HG02759 (cell line): ENCODE data around the gene MCTP1.
"Not testable (repeated sequence)": the region's sequence is repeated elsewhere in the genome, so short reads cannot be mapped to it uniquely, and the experiment has no call there.

Experiments used
- ATAC-seq: cut with Tn5 transposase; IDR thresholded peaks from one replicate; pipeline ENCODE4 v1.9.1; 2021; ENCODE audit warnings: mild to moderate bottlenecking, moderate library complexity; ENCODE audit not compliant: unreplicated experiment

Gene MCTP1

DNA sequence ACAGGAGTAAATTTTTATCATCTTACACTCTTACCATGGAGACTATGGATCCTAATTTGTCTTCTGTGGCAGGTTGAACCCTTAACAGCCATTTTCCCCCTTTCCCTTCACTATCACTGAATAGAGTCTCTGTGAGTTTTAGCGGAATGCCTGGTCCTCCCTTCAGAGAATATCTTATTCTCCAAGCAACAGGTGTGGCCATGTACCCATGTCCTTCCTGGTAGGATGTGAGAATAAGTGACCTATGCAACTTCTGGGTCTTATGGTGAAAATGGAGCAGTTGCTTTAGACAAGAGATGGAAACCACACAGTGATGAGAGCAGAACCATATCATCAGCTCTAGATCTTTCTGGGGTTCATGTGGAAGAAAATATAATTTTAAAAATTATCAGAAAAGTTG is 312.6 kb downstream of the MCTP1 start:
- no peak for ATAC-seq

DNA sequence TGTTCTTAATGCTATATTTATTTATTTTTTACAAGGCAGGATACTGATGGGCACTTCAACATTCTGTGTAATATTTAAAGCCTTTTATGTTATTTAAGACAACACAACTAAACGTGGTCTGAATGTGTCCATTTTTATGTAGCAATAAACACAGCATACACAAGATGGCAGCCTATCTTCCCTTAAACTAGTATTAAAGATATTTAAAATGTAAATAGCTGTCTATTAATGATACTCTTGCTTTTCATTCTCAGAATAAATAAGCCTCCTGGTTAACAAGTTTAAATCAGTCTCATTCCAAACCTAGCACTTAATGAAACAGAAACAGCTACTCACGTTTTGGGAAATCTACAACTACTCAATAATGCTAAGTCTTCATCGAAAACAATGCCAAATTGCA is 315.7 kb downstream of the MCTP1 start:
- ATAC-seq: peak; percentile 44

DNA sequence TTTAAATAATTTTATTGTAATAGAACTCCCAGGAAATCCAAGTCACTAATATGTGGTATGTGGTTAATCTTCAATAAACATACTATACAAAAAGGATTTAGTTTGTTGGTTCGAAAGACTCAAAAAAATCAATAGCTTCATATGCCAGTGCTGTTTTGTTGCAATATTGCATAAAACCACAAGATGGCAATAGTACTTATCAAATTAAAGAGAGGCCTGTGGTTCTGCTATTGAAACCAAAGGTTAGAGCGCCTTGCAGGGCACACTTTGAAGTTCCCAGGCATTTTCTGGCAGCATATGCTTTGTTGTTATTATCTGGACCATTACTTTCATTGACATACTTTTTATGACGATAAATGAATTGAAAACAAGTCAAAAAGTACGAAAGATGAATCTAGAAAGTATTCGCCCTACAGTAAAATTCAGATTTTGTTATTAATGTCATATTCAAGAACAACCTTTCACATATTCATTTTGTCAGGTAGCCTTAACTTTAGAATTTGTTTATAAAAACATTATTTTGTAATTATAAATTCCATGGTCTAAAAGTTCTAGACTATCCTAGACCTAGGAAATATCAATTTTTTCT is 316.3 kb downstream of the MCTP1 start:
- ATAC-seq: no peak

DNA sequence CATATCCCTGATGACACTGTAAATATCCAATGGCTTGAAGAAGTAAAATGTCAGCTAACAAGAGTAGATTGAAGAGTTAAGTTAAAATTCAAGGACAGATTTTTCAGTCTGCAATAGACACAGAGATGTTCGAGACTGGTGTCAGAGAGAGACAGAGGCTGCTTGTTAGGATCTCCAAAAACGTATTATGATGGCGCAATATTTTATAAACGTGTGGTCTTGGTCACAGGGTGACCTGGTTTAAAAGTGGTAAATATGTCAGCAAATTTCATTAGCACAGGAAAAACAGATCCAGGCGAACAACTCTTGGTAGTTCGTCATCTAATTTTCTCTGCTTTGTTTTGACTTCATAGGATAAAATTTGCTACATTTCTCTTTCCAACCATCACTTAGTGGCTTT is 317.4 kb downstream of the MCTP1 start:
- ATAC-seq: no peak

DNA sequence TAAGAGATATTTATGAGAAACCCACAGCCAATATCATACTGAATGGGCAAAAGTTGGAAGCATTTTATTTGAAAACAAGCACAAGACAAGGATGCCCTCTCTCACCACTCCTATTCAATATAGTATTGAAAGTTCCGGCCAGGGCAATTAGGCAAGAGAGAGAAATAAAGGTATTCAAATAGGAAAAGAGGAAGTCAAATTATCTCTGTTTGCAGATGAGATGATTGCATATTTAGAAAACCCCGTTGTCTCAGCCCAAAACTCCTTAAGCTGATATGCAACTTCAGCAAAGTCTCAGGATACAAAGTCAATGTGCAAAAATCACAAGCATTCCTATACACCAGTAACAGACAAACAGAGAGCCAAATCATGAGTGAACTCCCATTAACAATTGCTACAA is 325.6 kb downstream of the MCTP1 start:
- ATAC-seq: not testable (repeated sequence)

DNA sequence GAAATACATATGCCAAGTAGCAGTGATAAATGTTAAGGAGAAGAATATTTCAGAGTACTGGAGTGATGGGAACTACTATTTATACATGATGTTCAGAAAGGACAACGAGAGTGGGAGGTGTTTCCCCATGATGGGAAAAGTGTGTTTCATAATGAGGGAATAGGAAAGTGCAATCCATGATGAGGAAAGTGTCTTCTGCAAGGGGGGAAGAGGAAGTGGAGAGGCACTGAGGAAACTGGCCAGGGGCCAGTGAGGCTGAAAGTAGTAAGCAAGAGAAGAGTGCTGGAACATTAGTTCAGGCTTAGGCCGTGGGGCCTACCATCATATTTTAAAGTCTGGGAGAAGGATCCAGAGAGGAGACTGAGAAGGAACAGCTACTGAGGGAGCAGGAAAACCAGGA is 339.2 kb downstream of the MCTP1 start:
- no peak for ATAC-seq

DNA sequence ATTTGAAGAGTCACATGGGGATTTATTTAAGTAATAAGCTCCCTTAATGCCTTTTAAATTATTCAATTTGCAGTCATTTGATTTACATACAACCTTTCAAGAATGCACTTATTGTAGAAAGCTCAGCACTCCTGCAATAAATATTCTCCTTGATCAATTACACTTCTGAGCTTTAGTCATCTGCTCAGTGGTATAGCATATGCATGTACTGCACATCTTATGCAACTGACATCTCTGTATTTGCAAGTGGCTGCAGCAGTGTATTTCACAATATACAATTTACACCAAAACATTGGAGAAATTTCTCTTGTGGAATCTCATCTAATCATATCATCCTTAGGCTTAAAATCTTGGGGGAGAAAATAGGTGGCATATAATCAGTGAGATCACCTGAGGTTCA is 340.7 kb downstream of the MCTP1 start:
- no peak for ATAC-seq

DNA sequence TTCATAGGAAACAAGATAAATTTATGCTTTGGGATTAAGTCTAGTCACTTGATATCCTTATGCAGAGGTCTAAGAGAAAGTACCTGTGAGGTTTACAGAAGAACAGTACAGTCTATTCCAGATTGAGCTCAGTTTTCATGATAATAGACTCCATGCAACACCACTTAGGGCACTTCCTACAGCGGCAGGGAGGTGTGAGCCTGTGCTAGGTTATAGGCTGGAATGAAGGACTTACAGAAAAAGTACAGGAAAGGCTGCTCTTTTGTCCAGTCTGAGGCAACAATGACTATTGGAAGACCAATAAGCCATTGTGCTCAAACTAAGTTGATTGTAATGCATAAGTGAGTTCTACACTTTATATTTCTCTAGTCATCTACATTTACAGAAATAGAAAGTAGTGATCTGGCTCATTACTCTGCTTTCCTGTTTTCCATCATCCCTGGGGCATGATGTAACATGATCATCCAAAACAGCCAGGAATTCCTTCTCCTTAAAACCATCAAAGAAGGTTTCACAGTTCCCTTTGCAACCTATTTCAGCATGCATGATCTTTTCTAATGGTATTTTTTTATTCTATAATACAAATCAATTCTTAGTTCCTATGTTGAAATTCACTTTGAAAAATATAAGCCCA is 343.7 kb downstream of the MCTP1 start:
- no peak for ATAC-seq

DNA sequence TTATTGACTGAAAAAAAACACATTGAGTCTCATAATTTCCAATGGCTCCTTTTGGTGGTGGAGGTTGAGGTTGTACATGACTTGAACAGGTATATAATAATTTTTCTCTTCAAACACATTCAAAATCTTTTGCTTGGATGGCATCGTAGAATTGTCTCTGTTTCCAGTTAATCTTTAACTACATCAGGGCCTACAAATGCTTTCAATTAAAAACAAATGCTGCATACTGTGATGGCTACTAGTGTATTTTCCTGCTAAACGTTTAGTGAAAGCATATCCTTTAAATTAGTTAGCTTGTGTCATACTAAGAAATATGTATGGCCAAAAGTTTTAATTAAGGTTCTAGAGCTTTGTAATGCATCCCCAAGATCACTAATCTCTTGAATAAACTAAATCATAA is 352.6 kb downstream of the MCTP1 start:
- no peak for ATAC-seq

DNA sequence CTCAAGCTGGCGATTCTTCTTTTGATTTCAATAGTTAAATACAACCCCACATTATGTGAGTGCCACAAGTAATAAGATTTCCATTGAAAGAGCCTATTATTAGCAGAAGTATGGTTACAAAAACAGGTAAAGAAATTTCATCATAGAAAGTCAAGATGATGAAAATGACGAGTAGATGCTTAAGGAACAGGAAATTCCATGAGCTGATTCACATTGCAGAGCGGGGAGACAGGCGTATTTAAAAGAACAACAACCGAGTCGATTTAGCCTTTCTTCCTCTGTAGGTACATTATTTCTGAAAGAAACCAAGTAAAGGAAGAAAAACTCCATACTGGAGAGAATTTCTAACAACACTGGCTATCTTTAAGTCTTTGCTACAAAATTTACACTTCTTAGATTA is 356.0 kb downstream of the MCTP1 start:
- ATAC-seq: no peak

DNA sequence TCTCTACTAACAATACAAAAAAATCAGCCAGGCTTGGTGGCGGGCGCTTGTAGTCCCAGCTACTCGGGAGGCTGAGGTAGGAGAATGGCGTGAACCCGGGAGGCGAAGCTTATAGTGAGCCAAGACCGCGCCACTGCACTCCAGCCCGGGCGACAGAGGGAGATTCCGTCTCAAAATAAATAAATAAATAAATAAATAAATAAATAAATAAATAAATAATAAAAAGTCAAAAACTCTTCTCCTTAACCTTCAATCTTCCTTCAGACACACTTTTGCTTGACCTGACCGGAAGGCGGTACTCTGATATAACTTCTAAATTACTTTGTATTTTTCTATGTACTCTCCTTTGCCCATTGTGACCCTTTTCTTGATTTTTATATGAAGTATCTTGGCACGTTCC is 364.3 kb downstream of the MCTP1 start:
- no peak for ATAC-seq

DNA sequence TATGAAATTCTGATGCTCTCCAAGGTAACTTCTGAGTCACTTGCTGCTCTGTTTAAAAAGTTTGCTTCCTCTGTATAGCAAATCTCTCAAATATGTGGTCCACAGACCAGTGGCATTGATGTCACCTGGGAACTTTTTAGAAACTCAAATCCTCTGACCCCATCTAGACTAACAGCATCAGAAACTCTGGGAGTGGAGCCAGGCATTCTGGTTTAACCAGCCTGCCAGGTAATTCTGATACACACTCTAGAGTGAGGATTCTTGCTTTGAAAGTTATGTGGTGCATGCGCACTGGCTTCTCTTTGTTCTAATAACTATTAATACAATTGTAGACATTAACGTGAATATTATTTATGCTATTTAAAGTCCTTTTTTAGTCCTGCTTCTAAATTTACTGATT is 368.3 kb downstream of the MCTP1 start:
- no peak for ATAC-seq

DNA sequence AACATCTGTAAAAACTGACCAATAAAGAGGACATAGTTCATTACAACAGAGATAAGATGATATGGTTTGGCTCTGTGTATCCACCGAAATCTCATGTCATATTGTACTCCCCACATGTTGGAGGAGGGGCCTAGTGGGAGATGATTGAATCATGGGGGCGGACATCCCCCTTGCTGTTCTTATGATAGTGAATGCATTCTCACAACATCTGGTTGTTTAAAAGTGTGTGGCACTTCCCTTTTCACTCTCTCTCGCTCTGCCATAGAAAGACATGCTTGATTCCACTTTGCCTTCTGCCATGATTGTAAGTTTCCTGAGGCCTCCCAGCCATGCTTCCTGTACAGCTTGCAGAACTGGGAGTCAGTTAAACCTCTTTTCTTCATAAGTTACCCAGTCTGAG is 373.6 kb downstream of the MCTP1 start:
- ATAC-seq: no peak

DNA sequence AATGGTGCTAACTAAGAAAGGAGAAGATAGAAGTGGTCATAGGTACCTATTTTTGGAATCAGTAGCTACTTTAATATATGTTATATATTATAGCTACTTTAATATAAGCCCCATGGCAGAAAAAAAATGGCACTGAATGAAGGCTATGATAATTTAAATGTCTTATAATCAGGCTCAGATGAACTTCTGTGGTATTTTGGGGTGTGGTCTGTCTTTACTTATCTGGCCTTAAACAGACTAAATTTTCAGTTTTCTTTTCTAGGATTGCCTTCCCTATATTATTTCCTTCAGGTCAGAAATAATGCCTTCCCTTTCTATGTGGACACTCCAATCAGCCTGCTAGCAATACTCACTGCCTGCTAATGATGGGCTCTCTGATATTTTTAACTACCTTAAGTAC is 374.2 kb downstream of the MCTP1 start:
- no peak for ATAC-seq

DNA sequence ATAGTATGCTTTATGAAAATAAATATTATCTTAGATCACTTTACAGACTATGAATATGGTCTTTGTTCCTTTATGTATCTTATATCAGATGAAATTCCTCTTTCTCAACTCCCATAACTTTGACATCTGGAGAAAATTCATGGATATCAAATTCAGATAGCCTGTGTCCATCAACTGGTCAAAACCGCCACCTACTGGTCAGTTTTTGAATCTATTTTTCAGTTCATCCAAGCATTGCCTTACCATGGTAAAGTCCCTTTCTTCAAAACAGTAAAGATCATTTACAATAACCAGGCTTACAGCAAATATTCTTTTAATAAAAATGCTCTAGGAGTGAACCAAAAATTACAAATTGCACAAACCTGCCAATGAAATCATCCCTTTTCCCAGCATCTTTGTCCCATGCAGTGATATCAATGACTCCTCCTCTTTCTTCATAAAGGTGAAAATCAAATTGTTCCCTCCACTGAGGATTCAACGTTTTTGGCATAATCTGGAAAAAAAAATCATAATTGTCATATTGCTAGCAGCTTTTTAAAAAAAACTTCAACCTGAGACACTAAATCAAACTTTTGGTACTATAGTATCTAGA is 375.9 kb downstream of the MCTP1 start:
- no peak for ATAC-seq

DNA sequence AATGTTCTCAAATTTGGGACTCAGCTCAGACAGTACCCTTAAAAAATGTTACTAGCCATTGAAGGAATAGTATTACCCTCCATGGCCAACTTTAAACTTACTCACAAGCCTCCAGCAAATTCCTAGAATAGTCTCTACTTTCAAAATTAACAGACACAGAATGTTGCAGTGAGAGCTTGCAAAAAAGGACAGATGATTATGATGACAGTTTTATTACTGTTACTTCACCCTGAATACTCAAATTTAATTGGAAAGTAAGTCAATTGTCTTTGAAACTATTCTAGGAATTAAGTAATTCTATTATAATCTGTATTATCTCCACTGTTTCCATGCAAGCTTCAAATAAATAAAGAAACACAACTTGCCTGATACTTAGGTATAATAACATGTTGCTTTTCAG is 378.1 kb downstream of the MCTP1 start:
- no peak for ATAC-seq

DNA sequence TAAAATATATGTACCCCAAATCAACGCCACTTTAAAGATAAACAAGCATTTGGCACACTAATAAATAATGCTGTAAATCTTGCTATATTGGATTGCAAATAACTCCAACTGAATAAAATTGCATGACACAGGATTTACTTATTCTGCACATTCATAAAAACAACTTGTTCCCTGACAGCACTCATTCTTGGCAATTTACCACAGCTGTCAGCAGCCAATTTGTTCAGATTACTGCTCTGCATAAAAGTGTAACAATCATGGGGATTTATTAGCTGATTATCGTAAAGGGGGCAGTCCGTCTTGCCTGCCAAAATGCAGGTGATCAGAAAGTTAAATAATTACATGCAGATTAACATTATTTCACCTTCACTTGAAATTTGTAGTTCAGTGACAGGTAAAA is 381.2 kb downstream of the MCTP1 start:
- ATAC-seq: no peak

DNA sequence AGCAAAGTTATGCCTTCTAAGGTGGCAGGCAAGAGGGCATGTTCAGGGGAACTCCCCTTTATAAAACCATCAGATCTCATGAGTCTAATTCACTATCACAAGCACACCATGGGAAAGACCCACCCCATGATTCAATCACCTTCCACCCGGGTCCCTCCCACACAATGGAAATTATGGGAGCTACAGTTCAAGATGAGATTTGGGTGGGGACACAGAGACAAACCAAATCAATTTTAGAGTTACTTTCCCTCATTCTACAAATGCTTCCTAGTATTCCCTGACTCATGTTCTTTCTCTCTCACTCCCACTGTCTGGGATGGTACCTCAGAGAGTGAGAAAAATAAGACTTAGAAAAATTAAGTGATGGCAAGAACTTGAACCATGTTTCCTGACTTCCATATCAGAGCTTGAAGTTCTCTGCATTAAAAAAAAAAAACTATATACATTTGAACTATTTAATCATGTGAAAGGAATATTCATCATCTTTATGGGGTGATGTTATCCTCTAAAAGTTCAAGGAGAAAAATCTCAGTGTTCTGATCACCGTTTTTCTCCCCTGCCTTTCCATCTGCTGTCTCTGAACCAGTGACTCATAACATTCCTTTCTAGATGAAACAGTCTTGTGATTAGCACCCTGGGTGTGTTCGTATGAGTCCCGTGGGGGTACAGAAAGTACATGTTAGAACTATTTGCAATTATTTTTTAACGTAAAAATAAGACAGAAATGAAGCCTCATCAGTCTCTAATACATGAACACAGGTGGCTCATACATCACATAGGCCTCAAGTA is 383.5 kb downstream of the MCTP1 start:
- peak; percentile 94 for ATAC-seq

DNA sequence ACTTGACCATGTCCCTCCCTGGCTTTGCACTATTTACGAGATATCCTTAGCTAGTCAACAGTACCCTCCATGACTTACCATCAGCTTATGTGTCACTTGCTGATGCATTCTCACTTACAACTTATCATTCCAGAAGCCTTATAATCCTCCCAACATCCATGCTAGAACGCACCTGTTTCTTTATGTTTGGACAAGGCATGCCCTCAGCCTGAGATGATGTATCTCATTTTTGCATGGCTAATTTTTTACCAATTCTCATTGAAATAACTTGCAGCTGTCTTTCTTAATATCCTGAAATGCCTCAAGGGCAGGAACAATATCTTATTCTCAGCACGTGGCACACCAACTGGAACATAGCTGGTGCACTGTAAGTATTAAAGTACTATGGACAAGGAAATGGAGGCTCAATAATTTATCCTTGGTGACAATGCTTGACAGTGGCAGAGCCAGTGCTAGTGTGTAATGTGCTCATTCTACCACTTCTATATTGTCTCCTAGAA is 384.8 kb downstream of the MCTP1 start:
- no peak for ATAC-seq

DNA sequence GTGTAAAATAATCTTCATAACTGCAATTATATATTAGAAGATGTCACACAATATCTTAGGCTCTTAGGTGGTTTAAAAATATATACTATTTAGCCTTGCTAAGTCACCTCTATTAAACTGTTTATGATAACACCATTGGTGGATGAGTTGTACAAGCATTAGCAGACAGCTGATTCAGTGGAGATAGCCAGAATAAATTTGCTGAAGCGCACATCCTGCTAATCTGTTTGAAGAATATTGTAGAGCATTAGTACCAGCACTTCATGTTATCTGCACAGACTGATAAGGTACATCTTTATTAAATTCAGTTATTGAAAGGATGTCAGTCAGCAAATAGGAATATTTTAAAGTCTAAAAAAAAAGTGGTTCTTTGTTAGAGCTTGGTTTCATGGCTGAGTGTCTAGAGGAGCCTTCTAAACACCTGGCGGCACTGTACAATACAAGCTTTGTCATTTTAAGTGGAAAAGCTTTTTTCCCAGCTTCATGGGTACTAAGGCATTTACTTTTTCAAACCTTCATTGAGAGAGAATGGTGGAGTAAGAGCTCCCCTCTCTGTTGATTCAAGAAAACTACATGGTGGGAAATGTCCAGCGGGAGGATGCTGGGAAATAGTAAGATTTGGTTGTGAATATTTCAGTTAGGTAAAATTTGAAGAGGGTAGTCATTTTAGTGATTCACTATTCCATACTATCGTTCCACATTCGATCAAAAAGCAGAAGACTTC is 391.3 kb downstream of the MCTP1 start:
- no peak for ATAC-seq

DNA sequence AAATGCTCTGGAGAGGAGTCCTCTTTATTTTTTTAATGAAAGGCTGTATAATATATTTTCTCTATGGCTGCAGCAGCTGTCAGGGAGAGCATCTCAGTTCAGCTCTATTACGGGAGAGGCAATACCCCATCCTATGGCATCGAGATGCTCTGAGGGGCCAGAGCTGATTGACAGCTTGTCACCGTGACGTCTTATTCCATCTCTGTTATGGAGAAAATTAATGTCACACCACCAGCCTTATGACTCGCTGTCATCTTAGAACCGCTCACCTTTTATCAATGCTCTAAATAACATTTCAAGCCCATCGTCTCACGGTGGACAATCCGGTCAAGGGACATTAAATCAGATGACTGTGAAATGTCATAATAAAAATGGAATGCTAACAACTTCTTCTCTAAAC is 392.9 kb downstream of the MCTP1 start:
- ATAC-seq: no peak
